NOMO-1 (cell line): Measurements from ENCODE around the gene KCTD10.

Experiments used
- DNase-seq, 2 experiments: peaks; one replicate each; lab custom pipeline; 2025; ENCODE audit not compliant: unreplicated experiment in 2 of 2; lab: John Stamatoyannopoulos, UW

Gene KCTD10

DNA sequence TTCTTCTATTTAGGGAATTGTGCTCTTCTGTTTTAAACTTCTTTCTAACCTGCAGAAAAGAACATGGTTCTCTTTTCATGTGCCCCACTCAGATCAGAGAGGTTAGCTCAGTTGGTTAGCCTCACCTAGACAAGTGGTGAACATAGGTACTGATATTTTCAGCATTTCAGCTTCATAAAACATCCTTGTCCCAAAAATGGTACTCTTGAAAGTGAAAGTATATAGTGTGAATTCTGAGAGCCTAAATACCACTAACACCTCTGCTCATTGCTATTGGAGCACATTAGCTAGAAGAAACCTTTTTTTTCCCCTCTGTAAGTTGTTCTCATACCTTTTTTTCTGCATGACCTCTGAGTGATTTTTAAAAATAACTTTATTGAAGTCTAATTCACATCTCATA lies 17.9 kb upstream of the KCTD10 start:
- no peak for DNase-seq

DNA sequence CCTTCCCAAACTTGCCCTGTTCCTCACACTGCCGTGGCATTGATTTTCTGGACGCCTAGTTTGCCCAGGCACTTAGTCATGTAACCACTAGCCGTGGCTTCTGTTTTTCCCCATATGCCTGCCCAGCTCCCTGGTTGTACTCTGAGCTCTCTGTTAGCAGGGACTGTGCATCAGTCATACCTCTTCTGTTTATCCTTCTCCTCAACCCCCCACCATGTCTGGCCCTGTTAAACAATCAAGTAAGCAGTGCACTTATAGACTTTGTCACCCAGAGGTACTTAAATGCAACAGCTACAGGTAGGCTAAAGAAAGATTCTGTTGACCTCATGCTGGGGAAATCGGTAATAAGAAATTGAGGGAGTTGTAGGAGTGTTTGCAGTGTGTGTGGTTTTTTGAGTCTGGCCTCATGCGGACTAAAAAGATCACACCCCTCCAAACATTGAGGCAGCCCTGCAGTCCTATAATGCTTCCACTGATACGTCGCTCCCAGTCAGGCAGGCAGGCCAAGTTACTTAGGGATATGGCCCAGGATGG lies 17.3 kb upstream of the KCTD10 start:
- no peak for DNase-seq

DNA sequence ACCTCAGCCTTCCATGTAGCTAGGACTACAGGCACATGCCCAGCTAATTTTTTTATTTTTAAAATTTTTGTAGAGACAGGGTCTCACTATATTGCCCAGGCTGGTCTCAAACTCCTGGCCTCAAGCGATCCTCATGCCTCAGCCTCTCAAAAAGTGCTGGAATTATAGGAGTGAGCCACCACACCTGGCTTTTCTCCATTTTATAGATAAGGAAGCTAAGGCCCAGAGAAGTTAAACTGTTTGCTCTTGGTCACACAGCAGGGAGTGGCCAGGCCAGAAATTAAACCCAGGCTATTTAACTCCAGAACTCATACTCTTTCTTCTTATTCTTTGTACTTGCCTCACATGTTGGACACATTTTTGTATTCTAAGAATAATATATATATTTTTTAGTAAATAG lies 16.8 kb upstream of the KCTD10 start:
- no peak for DNase-seq

DNA sequence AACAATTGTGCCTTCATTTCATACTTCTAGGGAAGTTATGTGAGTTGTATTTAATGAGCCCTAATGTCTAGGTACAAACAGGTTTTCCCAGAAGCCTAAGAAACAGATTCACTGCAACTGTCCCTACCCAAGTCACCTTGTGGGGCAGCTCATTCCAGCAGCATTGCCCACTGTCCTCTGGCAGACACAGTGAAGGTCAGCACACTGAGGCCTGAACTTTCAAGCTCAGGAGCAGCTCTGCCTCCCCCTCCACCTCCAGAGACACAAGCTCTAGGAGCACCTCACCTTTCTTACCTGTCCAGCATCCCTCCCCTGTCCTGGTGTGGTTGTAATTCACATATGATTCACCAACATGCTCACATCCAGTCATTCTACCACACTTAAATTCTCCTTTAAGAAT lies 16.0 kb upstream of the KCTD10 start:
- no peak for DNase-seq

DNA sequence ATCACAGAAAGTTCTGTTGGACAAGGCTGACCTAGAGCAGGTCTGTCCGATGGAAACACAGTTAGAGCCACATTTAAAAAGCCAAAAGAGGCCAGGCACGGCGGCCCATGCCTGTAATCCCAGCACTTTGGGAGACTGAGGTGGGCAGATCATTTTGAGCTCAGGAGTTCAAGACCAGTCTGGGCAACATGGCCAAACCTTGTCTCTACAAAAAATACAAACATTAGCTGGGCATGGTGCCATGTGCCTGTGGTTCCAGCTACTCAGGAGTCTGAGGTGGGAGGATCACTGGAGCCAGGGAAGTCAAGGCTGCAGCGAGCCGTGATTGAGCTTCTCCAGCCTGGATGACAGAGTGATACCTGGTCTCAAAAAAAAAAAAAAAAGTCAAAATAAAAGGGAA lies 15.3 kb upstream of the KCTD10 start:
- no peak for DNase-seq

DNA sequence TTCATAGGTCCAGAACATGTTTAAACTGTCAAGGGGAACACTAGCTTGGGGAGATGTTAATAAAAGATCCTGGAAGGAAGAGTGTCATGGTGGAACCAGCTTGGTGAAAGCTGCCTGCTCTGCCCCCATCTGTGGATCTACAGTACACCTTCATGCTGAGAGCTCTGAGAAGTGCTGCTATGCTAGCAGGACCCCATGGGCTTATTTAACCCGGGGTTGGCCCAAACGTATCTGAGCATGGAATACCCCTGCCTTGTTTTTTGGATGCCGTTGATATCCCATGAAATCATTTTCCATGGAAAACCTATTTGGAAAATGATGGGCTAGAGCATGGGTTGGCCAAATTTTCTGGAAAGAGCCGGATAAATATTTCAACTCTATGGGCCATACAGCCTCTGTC lies 14.6 kb upstream of the KCTD10 start:
- DNase-seq = no peak

DNA sequence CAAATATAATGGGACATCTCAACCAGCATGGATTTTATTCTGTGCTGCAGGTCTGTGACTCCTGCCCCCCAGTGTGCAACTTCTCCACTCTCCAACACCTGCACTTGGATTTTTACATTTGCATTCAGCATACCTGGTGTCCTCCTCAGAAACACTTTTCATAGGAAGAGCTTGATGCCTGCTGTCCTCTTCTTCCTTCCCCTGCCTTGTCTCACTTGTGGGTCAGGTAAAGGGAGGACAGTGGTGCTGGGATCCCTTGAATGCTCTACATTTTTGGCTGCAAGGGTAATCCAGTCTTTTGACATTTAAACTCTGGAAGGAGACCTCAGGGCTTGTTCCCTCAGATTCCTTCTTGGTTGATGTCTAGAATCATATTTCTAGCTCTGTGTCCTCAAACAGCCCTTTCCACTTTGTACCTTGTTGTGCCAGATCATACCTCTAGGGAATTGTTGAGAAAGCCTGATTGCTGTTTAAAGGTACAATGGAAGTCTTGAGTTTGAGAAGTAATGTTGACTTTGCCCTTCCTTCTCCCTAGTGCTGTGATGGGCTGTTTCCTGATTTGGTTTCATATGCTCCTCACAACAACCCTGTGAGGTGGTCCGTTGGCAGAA lies 13.0 kb upstream of the KCTD10 start:
- DNase-seq = no peak

DNA sequence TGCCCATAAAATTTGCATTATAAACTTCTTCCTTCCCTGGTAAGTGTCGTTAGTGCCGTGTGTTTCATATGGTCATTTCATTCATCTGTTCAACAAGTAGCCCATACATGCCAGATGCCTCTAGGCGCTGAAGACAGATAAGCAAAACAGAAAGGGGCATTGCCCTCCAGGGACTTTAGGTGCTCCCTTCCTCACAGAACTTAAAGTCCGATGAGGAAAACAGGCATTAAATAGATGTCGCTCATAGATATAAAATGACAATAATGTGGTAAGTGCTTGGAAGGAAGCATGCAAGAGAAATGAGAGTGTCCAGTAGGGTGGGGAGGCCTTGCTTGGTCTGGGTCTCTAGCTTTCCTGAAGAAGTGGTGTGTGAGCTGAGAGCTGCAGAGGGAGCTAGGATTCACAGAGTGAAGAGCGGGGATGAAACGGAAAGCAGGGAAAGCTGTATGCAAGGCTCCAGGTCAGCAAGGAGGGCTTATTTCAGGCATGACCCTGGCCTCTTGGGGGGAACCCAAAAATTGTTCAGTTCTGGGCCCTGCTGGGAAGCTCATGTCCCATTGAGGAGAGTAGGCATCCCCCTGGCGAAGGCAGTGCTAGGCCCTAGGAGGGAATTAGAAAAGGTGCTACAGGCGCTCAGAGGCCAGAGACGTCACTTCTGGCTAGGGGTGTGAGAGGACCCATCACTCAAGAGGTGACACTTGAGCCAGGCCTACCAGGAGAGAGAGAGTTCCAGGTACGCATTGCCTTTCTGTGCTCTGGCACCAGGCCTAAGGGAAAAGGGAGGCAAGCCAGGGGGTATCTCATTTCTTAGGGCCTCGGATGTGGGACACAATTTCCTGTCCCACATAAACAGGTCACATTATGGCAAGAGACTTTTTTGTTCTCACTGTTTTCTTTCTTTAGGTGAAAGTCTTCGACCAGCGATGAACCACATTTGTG lies 12.2 kb upstream of the KCTD10 start:
- no peak for DNase-seq

DNA sequence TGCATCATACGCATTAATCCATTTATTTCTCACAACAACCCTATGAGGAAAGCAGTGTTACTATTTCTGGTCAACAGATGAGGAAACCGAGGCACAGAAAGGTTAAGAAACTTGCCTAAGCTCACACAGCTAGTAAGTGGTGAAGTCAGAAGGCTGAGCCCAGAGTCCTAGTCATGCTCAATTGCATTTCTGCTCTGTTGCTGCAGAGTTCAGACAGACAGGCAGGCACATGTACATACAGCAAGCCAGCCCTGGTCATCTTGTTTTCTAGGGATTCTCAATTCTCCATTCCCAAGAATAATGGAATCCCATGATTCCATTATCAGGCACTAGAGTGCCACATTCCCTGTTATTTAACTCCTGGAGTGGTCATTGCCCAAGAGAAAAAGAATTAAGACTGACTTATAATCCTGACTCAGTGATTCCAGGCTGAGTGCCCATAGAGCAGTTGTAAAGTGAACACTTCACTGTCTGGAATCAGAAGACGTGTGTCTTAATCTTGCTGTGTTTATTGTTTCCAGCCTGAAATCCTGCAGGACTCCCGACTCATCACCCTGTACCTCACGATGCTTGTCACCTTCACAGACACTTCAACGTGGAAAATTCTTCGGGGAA lies 11.1 kb upstream of the KCTD10 start:
- no peak for DNase-seq

DNA sequence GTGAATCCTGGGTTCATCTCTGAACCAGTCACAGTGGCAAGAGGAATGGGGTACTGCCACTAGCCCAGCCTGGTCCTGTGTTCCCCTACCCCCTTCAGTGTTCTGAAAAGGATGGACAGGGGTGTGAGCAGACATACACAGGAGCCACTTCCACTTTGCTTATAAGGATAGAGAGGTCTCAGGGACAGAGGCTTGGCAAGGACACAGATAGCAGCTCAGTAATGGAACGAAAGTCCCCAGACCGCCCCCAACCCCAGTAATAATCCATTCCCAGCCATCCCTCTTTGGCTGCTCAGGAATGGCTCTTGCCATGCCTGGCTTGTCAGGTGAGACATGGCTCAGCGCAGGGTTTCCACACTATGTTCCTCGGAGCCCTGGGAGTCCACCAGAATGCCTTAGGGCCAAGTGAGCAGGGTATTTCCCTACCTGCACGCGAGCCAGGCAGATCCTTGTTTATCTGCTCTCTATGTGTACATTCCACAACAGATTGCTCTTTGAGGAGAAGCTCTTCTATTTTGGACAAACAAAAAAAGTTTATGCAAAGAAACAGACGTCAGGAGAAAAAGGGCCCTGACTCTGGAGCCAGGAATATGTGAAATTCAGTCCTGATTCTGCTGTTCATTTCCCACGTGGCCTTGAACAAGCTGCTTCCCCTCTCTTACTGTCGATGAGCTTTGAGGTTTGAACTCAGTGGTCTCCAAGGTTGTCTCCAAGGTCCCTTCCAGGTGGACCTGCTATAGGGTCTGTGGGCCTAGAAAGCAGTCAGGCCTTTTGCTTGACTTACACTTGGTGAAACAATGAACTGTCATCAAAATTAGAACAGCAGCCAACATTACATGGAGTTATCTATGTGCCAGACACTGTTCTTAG lies 10.3 kb upstream of the KCTD10 start:
- no peak for DNase-seq

DNA sequence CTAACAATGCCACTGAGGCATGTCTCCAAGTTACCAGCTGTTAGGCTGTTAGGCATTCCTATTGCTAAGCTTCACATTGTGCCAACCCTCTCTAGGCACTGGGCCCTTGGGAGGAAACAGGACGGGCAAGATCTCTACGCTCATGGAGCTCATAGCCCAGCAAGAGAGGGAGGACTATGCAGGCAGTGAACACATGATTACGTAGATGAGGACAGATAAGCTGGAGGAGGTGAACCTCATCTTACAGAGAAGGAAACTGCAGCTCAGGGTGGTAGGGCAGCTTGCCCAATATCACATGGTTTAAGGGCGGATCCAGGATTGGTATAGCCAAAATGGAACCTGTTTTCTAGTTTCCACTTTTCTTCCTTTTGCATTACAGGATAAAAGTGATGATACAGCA lies 8.1 kb upstream of the KCTD10 start:
- no peak for DNase-seq

DNA sequence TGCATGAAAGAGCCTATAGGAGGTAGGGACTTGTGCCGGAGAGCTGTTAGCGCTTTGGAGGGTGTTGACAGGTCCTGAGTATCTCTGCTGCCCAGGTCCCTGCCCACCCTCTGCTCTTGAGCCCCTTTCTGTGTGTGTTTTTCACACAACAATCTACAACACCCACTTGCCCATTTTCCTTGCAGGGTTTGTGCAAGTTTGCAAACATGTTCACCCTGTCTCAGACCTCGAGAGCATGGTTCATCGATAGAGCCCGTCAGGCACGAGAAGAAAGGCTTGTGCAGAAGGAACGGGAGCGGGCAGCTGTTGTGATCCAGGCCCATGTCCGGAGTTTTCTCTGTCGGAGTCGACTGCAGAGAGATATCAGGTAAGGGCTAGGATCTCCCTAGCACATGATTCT lies 6.2 kb upstream of the KCTD10 start:
- DNase-seq = no peak

DNA sequence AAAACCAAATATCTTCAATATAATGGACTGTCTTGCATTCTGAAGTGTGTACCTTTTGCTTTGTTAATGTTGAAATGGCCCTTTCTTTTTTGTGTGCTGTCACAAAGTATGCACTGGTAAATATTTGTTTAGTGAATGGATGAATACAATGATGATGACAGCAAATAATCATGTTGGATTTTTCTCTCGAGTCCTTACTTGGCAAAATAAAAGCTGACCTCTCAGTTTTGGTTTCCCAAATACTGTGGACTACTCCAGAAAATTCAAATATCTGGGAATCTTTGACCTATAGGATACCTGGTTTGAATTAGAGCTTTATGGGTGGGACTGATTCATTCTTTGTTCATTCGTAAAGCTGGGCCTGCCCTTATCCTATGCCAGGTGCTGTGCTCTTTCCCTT lies 5.8 kb upstream of the KCTD10 start:
- no peak for DNase-seq

DNA sequence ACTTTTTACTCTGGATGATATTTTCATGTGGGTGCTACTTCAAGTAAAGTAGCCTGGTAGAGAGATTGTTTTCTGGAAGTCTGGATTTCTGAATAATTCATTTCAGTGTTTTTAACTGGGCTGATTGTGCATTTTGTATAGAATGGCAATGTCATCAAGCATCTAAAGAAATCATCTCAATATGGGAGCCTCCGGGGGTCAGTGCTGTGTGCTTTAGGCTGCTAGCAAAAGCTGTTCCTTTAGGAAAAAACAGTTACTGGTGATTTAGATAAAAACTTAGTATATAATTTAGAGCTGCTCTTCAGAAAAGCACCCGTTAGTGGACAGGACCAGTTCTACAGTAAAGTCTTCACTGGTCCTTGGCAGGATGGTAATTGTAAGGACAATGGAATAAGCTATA lies 5.4 kb upstream of the KCTD10 start:
- DNase-seq = no peak

DNA sequence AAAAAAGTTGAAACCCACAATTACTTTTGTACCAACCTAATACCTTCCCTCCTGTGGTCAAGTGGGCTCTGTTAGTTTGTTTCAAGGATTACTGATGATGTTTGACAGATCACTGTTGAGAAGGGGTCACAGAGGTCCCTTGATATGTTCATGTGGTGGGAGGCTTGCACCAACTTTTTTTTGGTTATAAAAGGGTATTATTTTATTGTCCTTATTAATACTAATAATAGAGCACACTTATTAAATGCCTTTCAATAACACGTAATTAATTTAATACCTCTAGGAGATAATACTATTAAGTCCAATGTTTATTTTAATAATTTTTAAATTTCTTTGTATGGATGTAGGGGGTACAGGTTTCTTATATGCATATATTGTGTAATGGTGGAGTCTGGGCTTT lies 4.8 kb upstream of the KCTD10 start:
- no peak for DNase-seq

DNA sequence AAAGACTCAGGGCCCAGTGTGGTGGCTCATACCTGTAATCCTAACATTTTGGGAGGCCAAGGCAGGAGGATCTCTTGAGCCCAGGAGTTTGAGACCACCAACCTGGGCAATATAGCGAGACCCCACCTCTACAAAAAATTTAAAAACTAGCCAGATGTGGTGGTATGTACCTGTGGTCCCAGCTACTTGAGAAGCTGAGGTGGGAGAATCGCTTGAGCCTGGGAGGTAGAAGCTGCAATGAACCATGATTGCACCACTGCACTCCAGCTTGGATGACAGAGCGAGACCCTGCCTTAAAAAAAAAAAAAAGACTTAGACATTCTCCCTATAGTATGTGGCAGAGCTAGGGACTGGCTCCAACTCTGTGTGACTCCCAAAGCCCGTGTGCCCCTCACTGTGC lies 3.3 kb upstream of the KCTD10 start:
- DNase-seq = no peak

DNA sequence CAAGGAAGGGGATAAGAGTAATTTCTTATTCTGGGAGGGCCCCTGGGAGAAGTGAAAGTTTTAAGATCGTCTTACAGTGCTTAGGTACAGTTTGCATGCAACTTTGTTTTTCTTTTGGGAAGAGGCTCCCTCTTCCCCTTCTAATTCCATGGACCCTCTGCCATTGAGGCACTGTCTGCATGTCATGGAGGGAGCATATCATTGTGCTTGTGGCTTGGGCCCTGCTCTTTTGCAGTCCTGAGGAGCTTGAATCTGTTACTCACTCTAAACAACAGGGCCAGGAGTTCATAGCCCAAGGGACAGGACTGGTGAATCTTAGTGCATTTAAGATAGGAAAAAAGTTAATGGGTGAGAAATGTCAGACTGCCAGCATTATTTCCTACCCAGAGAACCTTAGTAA lies 2.7 kb upstream of the KCTD10 start:
- no peak for DNase-seq

DNA sequence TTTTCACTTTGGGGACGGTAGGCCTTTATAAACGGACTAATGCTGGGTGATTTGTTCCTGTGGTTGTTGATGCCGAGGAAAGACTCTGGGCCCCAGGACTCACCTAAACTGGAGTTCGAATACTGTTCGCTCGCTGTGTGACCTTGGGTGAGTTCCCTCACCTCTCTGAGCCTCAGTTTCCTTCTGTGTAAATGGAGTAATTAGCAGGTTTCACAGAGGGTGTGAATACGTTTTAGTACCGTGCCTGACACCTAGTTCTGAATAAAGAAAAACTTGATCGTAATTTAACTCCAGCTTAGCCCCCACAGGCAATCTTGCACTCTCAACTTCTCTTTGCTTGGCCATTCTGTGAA lies 839 bp upstream of the KCTD10 start:
- no peak for DNase-seq

DNA sequence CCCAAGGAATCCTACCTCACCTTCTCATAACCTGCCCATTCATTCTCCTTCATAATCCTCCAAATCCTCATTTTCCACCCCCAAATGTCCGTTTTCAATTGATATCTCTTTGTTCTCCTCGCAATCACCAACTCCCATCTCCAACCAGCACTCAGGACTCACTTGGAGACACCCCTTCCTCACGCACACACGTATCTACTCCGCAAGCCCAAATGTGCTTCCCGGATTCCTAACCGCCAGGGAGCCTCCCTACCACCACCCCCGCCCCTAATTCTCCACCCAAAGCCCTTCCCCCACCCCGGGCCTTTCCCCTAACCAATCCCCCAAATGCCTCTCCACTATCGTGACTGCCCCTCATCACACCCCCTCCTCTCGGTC lies 304 bp downstream of the KCTD10 start:
- DNase-seq = peak in 1 of 2 experiments; percentile 1

DNA sequence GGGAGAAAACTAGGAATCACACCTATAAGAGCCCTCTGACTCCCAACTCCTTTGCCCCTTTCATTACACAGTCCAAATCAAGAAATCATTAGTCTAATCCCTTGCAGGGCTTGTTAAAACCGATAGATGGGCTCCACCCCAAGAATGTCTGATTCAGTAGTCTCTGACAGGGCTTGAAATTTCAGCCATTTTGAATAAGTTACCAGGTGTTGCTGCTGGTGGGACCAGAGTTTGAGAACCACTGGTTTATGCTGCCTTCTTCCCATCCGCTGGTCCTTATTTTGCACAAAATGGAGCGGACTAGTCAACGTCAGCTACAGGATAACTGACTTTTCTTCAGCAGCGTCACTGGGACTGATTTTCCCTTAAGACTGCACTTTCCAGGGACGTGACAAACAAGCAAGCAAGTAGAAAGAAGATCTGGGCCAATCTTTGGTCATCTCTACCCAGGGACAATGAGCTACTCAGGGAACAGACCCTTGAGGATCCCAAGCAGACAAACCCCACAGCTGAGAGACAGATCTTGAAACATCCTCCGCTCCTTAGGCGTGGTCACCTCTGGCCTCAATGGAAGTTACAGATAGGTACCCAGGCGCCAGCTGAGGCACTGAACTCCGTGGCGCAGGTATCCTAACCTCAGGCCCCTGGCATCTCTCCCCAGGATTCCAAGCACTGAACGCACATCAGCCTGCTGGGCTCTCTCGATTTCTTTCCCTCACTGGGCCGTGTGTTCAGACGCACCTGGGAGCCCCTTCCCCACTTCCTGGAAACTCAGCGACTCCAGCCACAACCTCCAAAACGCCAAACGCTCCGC lies 900 bp downstream of the KCTD10 start:
- no peak for DNase-seq
